H1 (cell line): Measurements from ENCODE around the gene HRCT1. TPM values are rescaled to one million over a fixed set of nuclear protein-coding genes. Genes with fewer than 3 reads are reported as not detected.

Experiments
- CTCF ChIA-PET: fragments of 300-600 bp; sonication (Branson Sonifier 250); formaldehyde crosslinking; loops from one replicate; lab custom pipeline; 2021; ENCODE audit not compliant: partially characterized antibody; lab: Charles Lee
- POLR2A ChIA-PET: fragments of 300-600 bp; sonication (Branson Sonifier 250); formaldehyde crosslinking; loops from one replicate; lab custom pipeline; 2021; ENCODE audit warnings: inconsistent platforms; ENCODE audit not compliant: partially characterized antibody; lab: Charles Lee
- DNase-seq, 2 experiments: peaks; one replicate each; pipeline versions ENCODE4 v3.0.0 to v3.0.0-alpha.2; 2010 to 2022; ENCODE audit warnings: low spot score in 2 of 2, low read depth in 1 of 2, mixed read lengths in 1 of 2
- FAIRE-seq: peaks from 2 replicates; lab custom pipeline; 2011; peaks lifted over from hg19 to GRCh38; lab: Jason Lieb, UNC
- H2AFZ ChIP-seq: 2 replicates; pipeline ENCODE4 v1.8.1; 2012; ENCODE audit warnings: low read length, inconsistent platforms
- H2AK5ac ChIP-seq: 2 replicates; pipeline ENCODE4 v1.6.1; 2013; ENCODE audit warnings: low read depth, low read length
- H2BK120ac ChIP-seq: replicated peaks from 2 replicates; pipeline ENCODE3; 2013; ENCODE audit warnings: low read depth, low read length, inconsistent platforms
- H2BK12ac ChIP-seq: 2 replicates; pipeline ENCODE4 v1.6.1; 2013; ENCODE audit warnings: low read depth, low read length
- H2BK15ac ChIP-seq: 2 replicates; pipeline ENCODE4 v1.6.1; 2013; ENCODE audit warnings: low read length
- H2BK20ac ChIP-seq: 2 replicates; pipeline ENCODE4 v1.6.1; 2013; ENCODE audit warnings: low read length
- H2BK5ac ChIP-seq: 2 replicates; pipeline ENCODE4 v1.6.1; 2013; ENCODE audit warnings: low read depth, low read length
- H3K14ac ChIP-seq: 2 replicates; pipeline ENCODE4 v1.6.1; 2013; ENCODE audit warnings: inconsistent platforms; ENCODE audit not compliant: insufficient read length
- H3K18ac ChIP-seq: 2 replicates; pipeline ENCODE4 v1.6.1; 2013; ENCODE audit warnings: low read length; ENCODE audit errors: extremely low read depth
- H3K23ac ChIP-seq: 2 replicates; pipeline ENCODE4 v1.6.1; 2013; ENCODE audit warnings: inconsistent platforms; ENCODE audit not compliant: insufficient read length
- H3K23me2 ChIP-seq: 2 replicates; pipeline ENCODE4 v1.6.1; 2013; ENCODE audit warnings: low read depth, low read length
- H3K27ac ChIP-seq: 2 replicates; pipeline ENCODE4 v1.6.1; 2011; ENCODE audit warnings: low read depth, low read length, inconsistent platforms
- H3K27me3 ChIP-seq, 4 experiments: replicated peaks in 1 of 4; 1 replicate in 1 of 4; 2 replicates in 3 of 4; pipeline versions ENCODE4 v1.6.1 to v1.8.1; 2011 to 2013; ENCODE audit warnings: low read length in 3 of 4, mild to moderate bottlenecking in 3 of 4, inconsistent platforms in 2 of 4, mixed read lengths in 2 of 4, moderate library complexity in 1 of 4; ENCODE audit not compliant: control insufficient read depth in 3 of 4, insufficient read depth in 3 of 4; ENCODE audit errors: extremely low read depth in 1 of 4
- H3K36me3 ChIP-seq, 4 experiments: 2 replicates each; pipeline versions ENCODE4 v1.6.1 to v1.8.1; 2011 to 2013; ENCODE audit warnings: mild to moderate bottlenecking in 4 of 4, low read length in 3 of 4, moderate library complexity in 2 of 4, control low read depth in 1 of 4, inconsistent platforms in 1 of 4; ENCODE audit not compliant: insufficient read depth in 4 of 4, control insufficient read depth in 2 of 4
- H3K4ac ChIP-seq: replicated peaks from 2 replicates; pipeline ENCODE3; 2013; ENCODE audit warnings: low read length, low read depth, mixed read lengths, inconsistent platforms; ENCODE audit not compliant: insufficient read length
- H3K4me1 ChIP-seq, 4 experiments: replicated peaks in 1 of 4; 1 replicate in 1 of 4; 2 replicates in 3 of 4; pipeline versions ENCODE4 v1.6.1 to v1.8.1; 2011 to 2013; ENCODE audit warnings: low read length in 3 of 4, inconsistent platforms in 2 of 4, mixed read lengths in 1 of 4; ENCODE audit not compliant: insufficient read depth in 4 of 4, control insufficient read depth in 3 of 4
- H3K4me2 ChIP-seq, 2 experiments: 2 replicates each; pipeline versions ENCODE4 v1.6.1 to v1.8.1; 2011 to 2013; ENCODE audit warnings: low read depth in 2 of 2, low read length in 2 of 2, control low read depth in 1 of 2, inconsistent platforms in 1 of 2, mild to moderate bottlenecking in 1 of 2; ENCODE audit not compliant: insufficient read depth in 1 of 2
- H3K4me3 ChIP-seq, 4 experiments: fragments of 200-600, 300-600 bp in 1 of 4; sonication (generic), shearing (Covaris generic), sonication (Bioruptor Twin) in 1 of 4; 2 replicates each; pipeline versions ENCODE4 v1.5.1 to v1.8.1; 2011 to 2016; ENCODE audit warnings: low read length in 4 of 4, low read depth in 3 of 4, control low read depth in 2 of 4, inconsistent platforms in 2 of 4, mild to moderate bottlenecking in 2 of 4, mixed read lengths in 1 of 4, moderate library complexity in 1 of 4; ENCODE audit not compliant: insufficient read depth in 2 of 4; ENCODE audit errors: extremely low read depth in 1 of 4
- H3K56ac ChIP-seq: replicated peaks from 2 replicates; pipeline ENCODE3; 2013; ENCODE audit warnings: low read depth, mild to moderate bottlenecking, mixed read lengths, low read length, inconsistent platforms; ENCODE audit not compliant: insufficient read length
- H3K79me1 ChIP-seq: 2 replicates; pipeline ENCODE4 v1.6.1; 2013; ENCODE audit warnings: low read depth, low read length, control low read depth
- H3K79me2 ChIP-seq, 2 experiments: 2 replicates each; pipeline versions ENCODE4 v1.6.1 to v1.8.1; 2012 to 2013; ENCODE audit warnings: low read length in 2 of 2, mild to moderate bottlenecking in 2 of 2, inconsistent platforms in 1 of 2; ENCODE audit not compliant: insufficient read depth in 2 of 2, control insufficient read depth in 1 of 2
- H3K9ac ChIP-seq, 4 experiments: replicated peaks in 1 of 4; 1 replicate in 1 of 4; 2 replicates in 3 of 4; pipeline versions ENCODE4 v1.6.1 to v1.8.1; 2011 to 2013; ENCODE audit warnings: low read depth in 3 of 4, low read length in 3 of 4, control low read depth in 2 of 4, mild to moderate bottlenecking in 2 of 4, moderate library complexity in 2 of 4, inconsistent platforms in 1 of 4; ENCODE audit errors: extremely low read depth in 1 of 4
- H3K9me3 ChIP-seq, 2 experiments: 2 replicates each; pipeline versions ENCODE4 v1.6.1 to v1.8.1; 2012 to 2013; ENCODE audit warnings: mild to moderate bottlenecking in 2 of 2, moderate library complexity in 2 of 2, control low read depth in 1 of 2, inconsistent platforms in 1 of 2, low read depth in 1 of 2, low read length in 1 of 2, mixed read lengths in 1 of 2; ENCODE audit not compliant: insufficient read depth in 2 of 2
- H4K20me1 ChIP-seq, 2 experiments: replicated peaks in 1 of 2; 2 replicates each; pipeline versions ENCODE3 to v1.8.1; 2011 to 2013; ENCODE audit warnings: inconsistent platforms in 2 of 2, low read length in 2 of 2, mild to moderate bottlenecking in 1 of 2; ENCODE audit not compliant: insufficient read depth in 2 of 2, control insufficient read depth in 1 of 2
- H4K5ac ChIP-seq: 2 replicates; pipeline ENCODE4 v1.6.1; 2013; ENCODE audit warnings: low read length, low read depth, mixed read lengths, inconsistent platforms; ENCODE audit not compliant: insufficient read length
- H4K8ac ChIP-seq: 2 replicates; pipeline ENCODE4 v1.8.0; 2013; ENCODE audit warnings: mild to moderate bottlenecking, moderate library complexity, low read length, inconsistent platforms; ENCODE audit not compliant: insufficient read depth; ENCODE audit errors: extremely low read depth
- H4K91ac ChIP-seq: replicated peaks from 2 replicates; pipeline ENCODE3; 2013; ENCODE audit warnings: low read length, mixed read lengths, inconsistent platforms; ENCODE audit not compliant: insufficient read length
- BACH1 ChIP-seq: IDR thresholded peaks from 2 replicates; pipeline ENCODE4 v1.6.1; 2012; ENCODE audit warnings: low read length, improper control_type of control experiment
- CHD2 ChIP-seq: IDR thresholded peaks from 2 replicates; pipeline ENCODE4 v1.6.1; 2012; ENCODE audit warnings: low read length, improper control_type of control experiment
- PHF8 ChIP-seq: fragments of 200-600 bp; sonication (generic); conservative IDR thresholded peaks from 2 replicates; pipeline ENCODE4 v1.7.1; 2012; ENCODE audit warnings: low read depth, mild to moderate bottlenecking, inconsistent platforms, low read length, moderate library complexity
- SP4 ChIP-seq: IDR thresholded peaks from 2 replicates; pipeline ENCODE4 v1.6.1; 2012; ENCODE audit warnings: low read length, inconsistent platforms
- WGBS, 2 experiments: shearing (Covaris generic) in 1 of 2; methylation state at CpG; one replicate each; pipeline versions ENCODE4 v1.1.6 to v1.1.7; 2013 to 2015; ENCODE audit warnings: low lambda C conversion rate in 2 of 2, mixed read lengths in 2 of 2, inconsistent platforms in 1 of 2, low coverage in 1 of 2, missing lambda C conversion rate in 1 of 2; ENCODE audit not compliant: insufficient replicate concordance in 2 of 2, insufficient coverage in 1 of 2, insufficient read length in 1 of 2; ENCODE audit errors: extremely low coverage in 1 of 2, missing lambda C conversion rate in 1 of 2; 5-methylcytosine and 5-hydroxymethylcytosine counted together
- polyA plus RNA-seq, 7 experiments: library from polyadenylated mRNA; depleted of rRNA in 3 of 7; stranded (reverse) in 5 of 7; unstranded in 2 of 7; fragments of >200 nt in 5 of 7; fragments of 200-250 nt in 2 of 7; gene quantifications; 1 replicate in 5 of 7; 2 replicates in 1 of 7; 4 replicates in 1 of 7; pipeline versions ENCODE4 v1.2.1 to v1.2.3, GENCODE V29; 2011 to 2013; ENCODE audit warnings: missing spikeins in 2 of 7, mixed read lengths in 2 of 7
- total RNA-seq: library from RNA; stranded (reverse); fragmentation: NEBNext Ultra II Directional; extraction: Animal tissue kit (Norgen Biotek cat#: 25700); gene quantifications from 2 replicates; pipeline ENCODE4 v1.2.1, GENCODE V29; 2021
- TF ChIP-seq, protein P1 (sequence below): IDR thresholded peaks from 2 replicates; pipeline ENCODE4 v1.6.1; 2012; ENCODE audit warnings: inconsistent platforms

HRCT1 gene
- total and polyA plus RNA-seq, 2 of the 8 experiments (the other 6 are each of a cell fraction or from before 2014, with no cell fraction given): not detected

DNA sequence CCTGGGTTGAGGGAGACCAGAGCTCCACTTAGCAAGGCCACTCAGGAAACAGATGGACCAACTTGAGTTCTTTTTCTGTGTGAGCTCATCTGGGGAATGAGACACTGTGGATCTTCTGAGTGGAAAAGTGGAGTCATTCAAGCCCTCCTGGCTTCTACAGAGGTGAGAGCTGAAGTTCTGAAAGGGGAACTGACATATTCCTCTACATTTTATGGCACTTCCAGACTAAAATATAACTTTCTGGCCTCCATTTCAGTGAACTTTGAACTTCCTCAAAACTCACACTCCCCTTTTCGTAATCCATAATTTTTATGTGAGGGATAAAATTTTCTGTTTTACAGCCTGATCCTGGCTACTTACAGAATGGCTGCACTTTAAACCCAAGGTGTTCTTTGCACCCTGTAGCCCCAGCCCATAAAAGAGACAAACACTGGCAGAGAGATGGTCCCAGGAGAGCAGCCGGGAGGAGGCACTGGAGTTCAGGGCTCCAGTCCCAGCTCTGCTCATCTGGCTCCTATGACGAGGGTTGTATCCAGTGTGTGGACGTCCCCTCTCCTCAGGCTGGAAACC lies 14.1 kb downstream of the HRCT1 start:
- TF ChIP-seq PHF8 (no peak), CHD2 (no peak), BACH1 (no peak), SP4 (no peak)
- TF ChIP-seq, protein P1, sequence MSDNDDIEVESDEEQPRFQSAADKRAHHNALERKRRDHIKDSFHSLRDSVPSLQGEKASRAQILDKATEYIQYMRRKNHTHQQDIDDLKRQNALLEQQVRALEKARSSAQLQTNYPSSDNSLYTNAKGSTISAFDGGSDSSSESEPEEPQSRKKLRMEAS: no peak
- H3K18ac ChIP-seq: no peak overlapping the region

More for the DNA sequence above, 14.1 kb downstream of the HRCT1 start:
- H3K4me2 ChIP-seq: no peak overlapping the region
- H2BK20ac ChIP-seq: no peak overlapping the region
- H4K5ac ChIP-seq: no peak overlapping the region
- H4K20me1 ChIP-seq: no peaks in the 10 kb centered on the region
- H3K36me3 ChIP-seq: no peaks in the 10 kb centered on the region
- H3K23me2 ChIP-seq: no peaks in the 10 kb centered on the region
- no peaks in the 10 kb centered on the region for H3K9me3 ChIP-seq
- no peaks in the 10 kb centered on the region for H3K27me3 ChIP-seq
- peaks cover 0 to 4% (median 0%) of the 10 kb centered on the region in 4 experiments; a peak in 3 of 7 replicates for H3K4me1 ChIP-seq
- no peak overlapping the region for H2BK15ac ChIP-seq
- H3K14ac ChIP-seq: no peak overlapping the region
- H2AFZ ChIP-seq: no peak overlapping the region
- H3K56ac ChIP-seq: no peak overlapping the region
- no peak overlapping the region for H2BK5ac ChIP-seq
- H3K4me3 ChIP-seq: no peak overlapping the region
- H3K4ac ChIP-seq: no peak overlapping the region
- H3K79me1 ChIP-seq: no peaks in the 10 kb centered on the region
- ChIA-PET POLR2A (interaction anchor here (0.7 kb wide), 1 partner anchor 10 kb away, joined by 4 read pairs; no protein-coding TSS in a partner anchor), CTCF (interaction anchor here (0.7 to 2.5 kb wide), 7 partner anchors 13 to 208 kb away, joined by 3 to 7 read pairs (median 4); partner anchors contain the start of gene HRCT1)
- H3K23ac ChIP-seq: no peak overlapping the region
- H3K9ac ChIP-seq: no peak overlapping the region
- H4K91ac ChIP-seq: no peak overlapping the region
- FAIRE-seq (no peak), DNase-seq (no peak)
- no peak overlapping the region for H3K27ac ChIP-seq
- WGBS, 2 experiments: 83% methylated on average over 4 of the region's 4 CpGs; no CpG with 5 or more reads in 1 of the 2 experiments
- no peak overlapping the region for H2BK12ac ChIP-seq
- no peaks in the 10 kb centered on the region for H3K79me2 ChIP-seq
- H2AK5ac ChIP-seq: no peak overlapping the region
- no peak overlapping the region for H4K8ac ChIP-seq
- H2BK120ac ChIP-seq: no peak overlapping the region
